SKM-1 treated with dmso at 0.1 percent for 144 hours (cell line): ENCODE measurements around the gene ARFIP1.
"Not testable (repeated sequence)": the region's sequence is repeated elsewhere in the genome, so short reads cannot be mapped to it uniquely, and the experiment has no call there.

ENCODE experiments used
- DNase-seq: peaks from one replicate; lab custom pipeline; 2025; ENCODE audit not compliant: unreplicated experiment; lab: John Stamatoyannopoulos, UW

ARFIP1 gene

DNA sequence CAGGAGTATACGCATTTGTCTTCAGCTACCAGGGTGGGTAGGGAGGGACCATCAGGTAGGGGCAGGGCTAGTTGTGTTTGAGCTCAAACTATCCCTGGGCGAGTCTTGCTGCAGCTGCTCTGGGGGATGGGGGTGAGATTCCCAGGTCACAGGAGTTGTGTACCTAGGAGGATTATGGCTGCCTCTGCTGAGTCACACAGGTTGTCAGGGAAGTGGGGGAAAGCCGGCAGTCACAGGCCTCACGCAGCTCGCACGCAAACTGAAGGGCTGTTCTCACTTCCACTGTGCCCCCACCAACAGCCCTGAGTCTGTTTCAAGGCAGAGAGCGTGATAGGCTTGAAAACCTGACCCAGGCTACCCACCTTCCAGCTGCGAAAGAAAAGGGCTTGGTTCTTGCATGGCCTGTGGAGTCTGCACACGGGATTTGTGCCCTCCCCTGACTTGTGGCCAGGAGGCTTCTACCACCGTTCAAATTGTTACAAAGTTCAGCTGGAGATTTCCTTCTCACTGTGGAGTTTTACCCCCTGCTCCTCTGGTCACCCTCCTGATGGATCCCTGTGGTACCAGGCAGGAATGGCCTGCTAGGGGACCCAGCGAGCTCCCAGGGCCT, 63.8 kb downstream of the ARFIP1 start:
- no peak for DNase-seq

DNA sequence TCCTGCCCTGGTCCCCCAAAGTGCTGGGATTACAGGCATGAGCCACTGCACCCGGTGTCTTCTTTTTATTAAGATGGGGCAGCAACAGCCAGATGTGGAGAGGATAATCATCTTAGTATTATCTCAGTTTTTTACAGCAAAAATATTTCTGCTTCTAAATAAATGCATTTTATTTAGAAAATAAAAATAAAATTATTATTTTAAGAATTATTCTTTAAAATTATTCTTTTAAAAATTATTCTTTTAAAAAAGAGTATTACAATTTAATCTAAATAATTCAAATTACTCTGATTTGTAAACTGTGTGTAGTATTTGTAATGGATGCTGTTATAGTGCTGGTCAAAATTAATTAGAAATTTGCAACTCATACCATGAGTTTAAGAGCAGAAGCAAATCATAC, 67.6 kb downstream of the ARFIP1 start:
- no peak for DNase-seq

- no peak for DNase-seq
These were observed 68.8 kb downstream of the ARFIP1 start for GRCh38 chr4:152848508-152848907.

DNA sequence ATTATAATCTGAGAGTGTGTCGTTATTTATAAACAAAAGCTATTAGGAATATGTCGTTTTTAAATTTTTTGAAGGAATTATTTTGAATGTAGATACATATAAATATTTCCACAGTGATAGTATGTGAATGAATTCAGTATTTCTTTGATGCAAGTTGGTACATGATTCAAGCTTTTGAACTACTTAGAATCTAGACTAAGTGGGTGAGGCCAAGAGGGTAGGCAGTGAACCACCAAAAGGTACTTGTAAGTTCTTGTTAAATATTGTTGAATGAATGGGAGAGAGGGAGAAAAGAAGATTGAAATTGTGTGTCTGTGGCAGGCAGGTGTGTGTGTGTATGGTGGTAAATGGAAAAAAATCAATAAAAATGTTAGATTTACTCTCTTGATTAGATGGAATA, 69.6 kb downstream of the ARFIP1 start:
- DNase-seq: no peak

DNA sequence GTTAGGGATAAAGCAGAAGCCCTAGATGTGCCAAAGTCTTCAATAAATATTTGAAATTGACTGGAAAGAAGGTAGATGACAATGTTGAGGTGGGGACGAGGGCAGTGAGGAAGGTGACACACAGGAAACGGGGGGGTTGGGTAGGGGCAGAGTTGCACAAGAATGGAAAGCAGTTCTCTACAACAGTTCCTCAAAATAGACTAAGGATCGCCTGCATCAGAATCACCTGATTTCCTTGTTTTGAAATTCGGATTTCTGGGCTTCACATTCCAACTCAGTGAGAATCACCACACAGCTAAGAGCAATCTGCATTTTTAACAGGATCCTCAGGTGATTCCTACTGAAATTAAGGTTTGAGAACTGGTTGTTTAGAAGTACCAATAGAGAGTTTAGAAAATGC, 70.6 kb downstream of the ARFIP1 start:
- DNase-seq: peak; percentile 86

GRCh38 chr4:152851226-152851625, 71.5 kb downstream of the ARFIP1 start:
- no peak for DNase-seq

DNA sequence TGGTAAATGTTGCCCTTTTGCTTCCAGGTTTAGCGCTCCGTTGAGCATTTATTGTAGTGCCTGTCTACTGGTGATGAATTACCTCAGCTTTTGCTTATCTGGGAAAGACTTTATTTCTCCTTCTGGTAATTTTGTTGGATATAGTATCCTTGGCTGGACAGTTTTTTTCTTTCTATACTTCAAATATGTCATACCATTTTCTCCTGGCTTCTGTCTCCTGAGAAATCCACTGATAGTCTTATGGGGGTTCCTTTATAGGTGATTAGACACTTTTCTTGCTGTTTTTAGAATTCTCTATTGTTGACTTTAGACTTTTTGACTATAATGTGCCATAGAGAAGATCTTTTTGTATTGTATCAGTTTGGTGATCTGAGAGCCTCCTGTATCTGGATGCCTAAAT, 73.5 kb downstream of the ARFIP1 start:
- DNase-seq: no peak

DNA sequence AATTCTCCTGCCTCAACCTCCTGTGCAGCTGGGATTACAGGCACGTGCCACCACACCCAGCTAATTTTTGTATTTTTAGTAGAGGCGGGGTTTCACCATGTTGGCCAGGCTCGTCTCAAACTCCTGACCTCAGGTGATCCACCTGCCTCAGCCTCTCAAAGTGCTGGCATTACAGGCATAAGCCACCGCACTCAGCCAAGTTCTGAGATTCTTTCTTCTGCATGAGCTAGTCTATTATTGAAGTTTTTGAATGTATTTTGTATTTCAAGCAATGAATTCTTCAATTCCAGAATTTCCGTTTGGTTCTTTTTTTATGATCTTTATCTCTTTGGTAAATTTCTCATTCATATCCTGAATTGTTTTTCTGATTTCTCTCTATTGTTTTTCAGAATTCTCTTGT, 74.3 kb downstream of the ARFIP1 start:
- not testable (repeated sequence) for DNase-seq

GRCh38 chr4:152856960-152857359, 77.2 kb downstream of the ARFIP1 start:
- no peak for DNase-seq

DNA sequence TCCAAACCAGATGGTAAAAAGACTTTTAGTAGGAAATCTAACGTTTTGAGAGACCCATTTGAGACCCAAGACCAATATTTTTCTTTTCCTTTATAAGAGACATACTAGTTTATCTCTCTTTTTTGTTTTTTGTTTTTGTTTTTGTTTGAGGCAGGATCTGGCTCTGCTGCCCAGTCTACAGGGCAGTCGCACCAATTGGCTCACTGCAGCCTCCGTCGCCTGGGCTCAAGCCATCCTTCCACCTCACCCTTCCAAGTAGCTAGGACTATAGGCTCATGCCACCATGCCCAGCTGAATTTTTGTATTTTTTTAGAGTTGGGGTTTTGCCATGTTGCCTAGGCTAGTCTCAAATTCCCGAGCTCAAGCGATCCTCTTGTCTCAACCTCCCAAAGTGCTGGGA, 79.2 kb downstream of the ARFIP1 start:
- no peak for DNase-seq

GRCh38 chr4:152860046-152860445, 80.3 kb downstream of the ARFIP1 start:
- DNase-seq: no peak

GRCh38 chr4:152862608-152863007, 82.9 kb downstream of the ARFIP1 start:
- DNase-seq: no peak

DNA sequence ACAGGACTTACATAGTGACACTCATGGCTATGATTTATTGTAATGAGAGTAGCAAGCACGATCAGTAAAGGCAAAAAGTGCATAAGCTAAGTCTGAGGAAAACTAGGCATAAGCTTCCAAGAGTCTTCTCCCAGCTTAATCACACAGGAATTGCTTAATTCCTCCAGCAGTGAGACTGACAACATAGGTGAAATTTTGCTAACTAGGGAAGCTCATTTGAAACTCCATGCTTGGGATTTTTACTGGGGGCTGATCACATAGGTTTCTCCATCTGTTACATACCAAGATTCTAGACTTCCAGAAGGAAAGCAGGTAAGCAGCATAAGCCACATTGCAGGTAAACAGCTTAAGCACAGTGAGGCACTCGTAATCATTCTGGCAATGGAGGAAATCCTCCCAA, 84.6 kb downstream of the ARFIP1 start:
- no peak for DNase-seq

- DNase-seq: not testable (repeated sequence)
These were observed 86.8 kb downstream of the ARFIP1 start for GRCh38 chr4:152866432-152866993.

- DNase-seq: no peak
These were observed 90.9 kb downstream of the ARFIP1 start for GRCh38 chr4:152870606-152871005.

- no peak for DNase-seq
These were observed 95.5 kb downstream of the ARFIP1 start for GRCh38 chr4:152875261-152875660.

DNA sequence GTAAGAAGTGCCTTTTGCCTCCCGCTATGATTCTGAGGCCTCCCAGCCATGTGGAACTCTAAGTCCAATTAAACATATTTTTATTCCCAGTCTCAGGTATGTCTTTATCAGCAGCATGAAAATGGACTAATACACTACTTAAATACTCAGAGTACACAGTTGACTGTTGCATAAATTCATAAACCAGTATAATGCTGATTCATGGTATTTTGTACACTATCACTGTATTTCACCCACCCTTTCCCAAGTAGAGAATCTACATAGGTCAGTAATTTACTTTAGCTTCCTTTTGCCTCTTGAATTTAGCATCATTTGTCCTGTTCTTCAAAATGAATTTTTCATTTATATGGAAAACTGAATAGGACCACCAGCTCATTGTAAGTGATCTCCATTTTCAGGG, 98.1 kb downstream of the ARFIP1 start:
- no peak for DNase-seq

DNA sequence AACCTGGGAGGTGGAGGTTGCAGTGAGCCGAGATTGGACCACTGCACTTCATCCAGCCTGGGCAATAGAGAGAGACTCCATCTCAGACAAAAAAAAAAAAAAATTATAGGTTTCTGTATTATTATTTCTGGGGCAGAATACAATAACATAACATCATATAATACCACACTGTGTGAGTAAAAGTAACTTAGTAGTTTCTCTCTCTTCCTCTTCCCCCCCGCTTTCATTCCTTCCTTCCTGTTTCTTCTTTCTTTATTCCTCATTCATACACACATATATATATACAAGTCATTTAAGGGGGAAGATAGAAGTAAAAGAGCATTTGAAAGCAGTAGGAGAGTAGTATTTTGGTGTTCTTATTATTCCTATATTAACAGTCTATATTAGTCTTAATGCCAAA, 100.5 kb downstream of the ARFIP1 start:
- no peak for DNase-seq

GRCh38 chr4:152881974-152882373, 102.2 kb downstream of the ARFIP1 start:
- DNase-seq: no peak

- DNase-seq: no peak
These were observed 105.4 kb downstream of the ARFIP1 start for GRCh38 chr4:152885185-152885584.

DNA sequence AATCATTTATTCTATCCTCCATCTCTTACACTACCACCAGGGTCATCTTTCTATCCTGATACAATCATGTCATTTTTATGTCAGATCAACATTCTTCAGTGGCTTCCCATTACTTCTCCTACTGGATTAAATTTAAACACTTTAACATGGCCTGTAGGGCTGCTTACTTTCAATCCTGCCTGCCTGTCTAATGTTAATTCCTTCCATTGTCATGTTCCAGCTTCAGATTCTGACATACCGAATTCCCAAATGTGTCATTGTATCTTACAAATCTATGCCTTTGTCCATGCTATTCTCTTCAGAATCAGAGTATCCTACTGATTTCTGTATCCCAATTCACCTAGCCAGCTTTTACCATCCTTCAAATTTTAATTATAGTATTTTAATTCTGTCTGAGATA, 106.4 kb downstream of the ARFIP1 start:
- no peak for DNase-seq

DNA sequence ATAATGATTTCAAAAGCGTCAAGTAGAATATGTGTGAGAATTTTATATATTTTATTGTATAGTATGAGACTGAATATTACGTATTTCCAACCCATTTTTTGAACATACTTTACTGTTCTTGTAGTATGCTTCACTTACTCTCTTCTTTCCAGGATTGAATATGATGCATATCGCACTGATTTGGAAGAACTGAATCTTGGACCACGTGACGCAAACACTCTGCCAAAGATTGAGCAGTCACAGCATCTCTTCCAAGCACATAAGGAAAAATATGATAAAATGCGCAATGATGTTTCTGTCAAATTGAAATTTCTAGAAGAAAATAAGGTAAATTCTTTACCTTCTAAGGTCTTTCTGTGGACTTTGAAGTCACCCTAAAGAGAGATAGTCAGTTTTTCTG, 108.2 kb downstream of the ARFIP1 start:
- no peak for DNase-seq

DNA sequence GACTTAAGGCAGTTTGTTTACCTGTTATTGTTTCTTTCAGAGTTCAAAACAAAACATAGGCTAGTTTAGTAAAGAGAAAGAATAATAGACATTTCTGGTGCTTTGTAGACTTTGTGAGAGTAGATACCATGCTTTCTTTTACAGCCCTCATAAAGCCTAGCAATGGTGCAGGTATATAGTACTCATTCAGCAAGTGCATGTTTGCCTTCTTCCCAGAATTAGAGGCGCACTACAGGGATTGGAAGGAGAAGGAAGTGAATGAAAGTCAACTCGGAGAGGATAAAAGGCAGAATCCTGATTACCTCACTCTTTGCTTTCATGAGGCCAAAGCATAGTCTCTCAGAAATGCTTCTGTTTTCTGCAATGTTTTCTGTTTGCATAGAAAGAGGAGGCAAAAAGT, 113.2 kb downstream of the ARFIP1 start:
- DNase-seq: no peak
